Vagina (tissue), 2 donors: ENCODE measurements around the gene KRT71. TPM values are rescaled to one million over a fixed set of nuclear protein-coding genes. Genes with fewer than 3 reads are reported as not detected.

Experiments used
- DNase-seq, 2 donors: peaks; one replicate each; pipeline ENCODE4 v3.0.0-alpha.2; 2017; ENCODE audit errors: extremely low spot score in 2 of 2
- H3K27ac ChIP-seq: fragments of 200-600 bp; sonication (generic); one replicate; pipeline ENCODE4 v1.5.1; 2019
- H3K27me3 ChIP-seq: fragments of 200-600 bp; sonication (generic); one replicate; pipeline ENCODE4 v1.5.1; 2019
- H3K36me3 ChIP-seq, 2 donors: fragments of 200-600 bp; sonication (generic); one replicate each; pipeline ENCODE4 v1.5.1; 2017 to 2019
- H3K4me1 ChIP-seq: fragments of 200-600 bp; sonication (generic); one replicate; pipeline ENCODE4 v1.5.1; 2019
- H3K4me3 ChIP-seq, 2 donors: fragments of 200-600 bp; sonication (generic); 1 replicate in 1 of 2; 2 replicates in 1 of 2; pipeline ENCODE4 v1.5.1; 2016 to 2019
- H3K9me3 ChIP-seq: fragments of 200-600 bp; sonication (generic); one replicate; pipeline ENCODE4 v1.5.1; 2019
- CTCF ChIP-seq, 3 experiments: fragments of 450-650 bp in 2 of 3; fragments of 200-600 bp in 1 of 3; sonication (generic) in 1 of 3; IDR thresholded peaks; one replicate each; pipeline ENCODE4 v1.5.1; 2017 to 2019; ENCODE audit warnings: antibody characterized with exemption in 3 of 3, mild to moderate bottlenecking in 2 of 3, moderate library complexity in 2 of 3
- POLR2A ChIP-seq, 2 donors: fragments of 450-650 bp; IDR thresholded peaks; one replicate each; pipeline ENCODE4 v1.6.1; 2017; ENCODE audit warnings: antibody characterized with exemption in 2 of 2, mild to moderate bottlenecking in 2 of 2, moderate library complexity in 2 of 2
- POLR2AphosphoS5 ChIP-seq, 2 donors: sonication (generic); formaldehyde crosslinking; IDR thresholded peaks; one replicate each; pipeline ENCODE4 v1.9.0; 2017; ENCODE audit warnings: antibody characterized with exemption in 2 of 2, mild to moderate bottlenecking in 2 of 2, low read depth in 1 of 2; ENCODE audit not compliant: insufficient read depth in 1 of 2
- intact Hi-C: fragments of 100-400 bp; cut with DNase I; formaldehyde crosslinking; loops from one replicate; pipeline ENCODE4 v1.15.1; 2023
- total RNA-seq: library from RNA; depleted of rRNA; stranded (reverse); fragments of >200 nt; gene quantifications from one replicate; pipeline ENCODE4 v1.2.3, GENCODE V29; 2016

KRT71 gene
- total RNA-seq, 1 donor from 2014 or later = not detected

DNA sequence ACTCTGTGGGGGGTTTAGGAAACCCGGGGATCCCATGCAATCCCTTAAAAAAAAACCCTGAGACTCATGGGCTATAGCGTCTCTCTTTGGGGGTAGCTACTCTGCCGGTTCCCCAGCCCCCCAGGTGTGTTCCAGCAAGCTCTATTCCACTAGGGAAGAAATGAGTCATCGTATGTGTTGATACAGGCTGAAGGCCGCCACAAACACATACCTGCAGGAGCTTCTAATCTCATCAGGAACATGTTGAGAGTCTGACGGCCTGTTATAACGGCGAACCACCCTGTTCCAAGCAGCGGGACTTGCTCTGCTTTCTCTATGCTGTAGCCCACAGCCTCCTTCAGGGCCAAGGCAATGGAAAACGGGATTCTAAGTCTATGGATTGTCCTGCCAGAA lies 31.8 kb downstream of the KRT71 start:
- H3K27me3 ChIP-seq = no peaks in the 10 kb centered on the region
- H3K4me3 ChIP-seq = peak overlapping the region in 1 of 2 donors; percentile 10
- DNase-seq = peak in 1 of 2 donors; percentile 93
- no peaks in the 10 kb centered on the region for H3K9me3 ChIP-seq
- no peaks in the 10 kb centered on the region for H3K36me3 ChIP-seq
- TF ChIP-seq CTCF (IDR thresholded peaks at IDR 0.05) = no peak
- peak in 1 of 2 donors; percentile 32 for TF ChIP-seq POLR2AphosphoS5 (IDR thresholded peaks at IDR 0.05; ENCODE audit: insufficient read depth in 1 of 2, low read depth in 1 of 2)
- TF ChIP-seq POLR2A (IDR thresholded peaks at IDR 0.05) = no peak
- peaks cover 21% of the 10 kb centered on the region for H3K4me1 ChIP-seq
- peak overlapping the region; percentile 66 for H3K27ac ChIP-seq
- intact Hi-C loops = no loop called here

DNA sequence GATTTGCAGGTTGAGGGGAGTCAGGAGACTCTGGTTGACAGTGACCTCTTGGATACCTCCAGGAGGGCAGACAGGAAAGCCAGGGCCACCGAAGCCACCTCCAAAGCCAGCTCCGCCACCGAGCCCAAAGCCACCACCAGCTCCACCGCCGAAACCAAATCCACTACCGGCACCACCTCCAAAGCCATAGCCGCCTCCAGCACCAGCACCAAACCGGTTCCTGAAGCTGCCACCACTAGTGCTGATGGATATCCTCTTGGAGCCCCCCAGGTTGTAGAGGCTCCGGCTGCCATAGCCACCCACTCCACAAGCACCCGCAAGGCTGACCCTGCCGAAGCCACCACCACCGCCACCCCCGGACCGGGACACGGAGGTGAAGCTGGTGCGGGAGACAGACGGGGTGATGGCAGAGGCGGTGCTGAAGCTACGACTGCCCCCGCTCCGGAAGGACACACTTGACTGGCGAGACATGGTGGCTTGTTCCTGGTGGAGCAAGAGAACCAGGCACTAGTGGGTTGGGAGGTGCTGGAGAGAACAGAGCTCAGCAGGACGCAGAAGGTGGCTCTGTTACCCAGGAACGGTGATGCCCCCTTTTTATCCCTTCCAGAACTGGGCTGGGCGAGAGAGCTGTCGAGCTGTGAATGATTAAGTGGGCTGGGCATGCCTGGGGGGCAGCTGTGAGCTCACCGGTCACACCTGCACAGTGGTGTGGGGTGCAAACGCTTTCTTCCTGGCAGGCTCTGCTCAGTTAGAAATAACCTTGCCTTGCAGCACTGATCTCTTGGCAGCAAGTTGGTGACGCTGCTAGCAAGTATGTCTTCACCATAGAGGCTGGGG lies 32.9 kb downstream of the KRT71 start, which contains the start of gene KRT5:
Gene KRT5 (minus strand): TSS at position 569 of the 837 bp plus-strand sequence. CDS start 98 bp downstream, at position 471.
- H3K27ac ChIP-seq = peak within 1 kb of the TSS; percentile 66
- H3K4me1 ChIP-seq = peaks cover 17% of the 10 kb centered on the region
- H3K9me3 ChIP-seq = no peaks in the 10 kb centered on the region
- peak within 1 kb of the TSS in 1 of 2 donors; percentile 42 for H3K4me3 ChIP-seq
- intact Hi-C loops = no loop called here
- H3K36me3 ChIP-seq = no peaks in the 10 kb centered on the region
- peak; percentile 94 to 96 for DNase-seq
- H3K27me3 ChIP-seq = no peaks in the 10 kb centered on the region
- TF ChIP-seq POLR2AphosphoS5 (IDR thresholded peaks at IDR 0.05; ENCODE audit: insufficient read depth in 1 of 2, low read depth in 1 of 2) (peak in 1 of 2 donors; percentile 73), CTCF (IDR thresholded peaks at IDR 0.05) (no peak), POLR2A (IDR thresholded peaks at IDR 0.05) (peak in 1 of 2 donors; percentile 46)

DNA sequence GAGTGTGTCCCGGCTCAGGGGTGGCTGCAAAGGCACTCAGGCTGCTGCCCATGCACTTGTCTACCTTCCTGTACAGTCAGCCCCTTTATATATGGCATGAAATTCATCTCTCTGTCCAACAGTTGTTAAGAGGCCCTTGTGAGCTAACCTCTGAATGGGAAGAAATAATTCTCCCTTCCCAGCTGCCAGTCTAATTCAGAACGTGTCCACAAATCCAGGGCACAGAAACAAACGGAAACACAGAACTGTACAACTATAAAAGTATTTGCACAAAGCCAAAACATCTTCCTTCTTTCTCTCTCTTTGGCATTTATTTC lies 33.6 kb downstream of the KRT71 start:
- peak overlapping the region in 1 of 2 donors; percentile 42 for H3K4me3 ChIP-seq
- DNase-seq = no peak
- H3K9me3 ChIP-seq = no peaks in the 10 kb centered on the region
- intact Hi-C loops = no loop called here
- peaks cover 18% of the 10 kb centered on the region for H3K4me1 ChIP-seq
- no peaks in the 10 kb centered on the region for H3K36me3 ChIP-seq
- no peak for TF ChIP-seq CTCF (IDR thresholded peaks at IDR 0.05)
- H3K27me3 ChIP-seq = no peaks in the 10 kb centered on the region
- H3K27ac ChIP-seq = peak overlapping the region; percentile 61

DNA sequence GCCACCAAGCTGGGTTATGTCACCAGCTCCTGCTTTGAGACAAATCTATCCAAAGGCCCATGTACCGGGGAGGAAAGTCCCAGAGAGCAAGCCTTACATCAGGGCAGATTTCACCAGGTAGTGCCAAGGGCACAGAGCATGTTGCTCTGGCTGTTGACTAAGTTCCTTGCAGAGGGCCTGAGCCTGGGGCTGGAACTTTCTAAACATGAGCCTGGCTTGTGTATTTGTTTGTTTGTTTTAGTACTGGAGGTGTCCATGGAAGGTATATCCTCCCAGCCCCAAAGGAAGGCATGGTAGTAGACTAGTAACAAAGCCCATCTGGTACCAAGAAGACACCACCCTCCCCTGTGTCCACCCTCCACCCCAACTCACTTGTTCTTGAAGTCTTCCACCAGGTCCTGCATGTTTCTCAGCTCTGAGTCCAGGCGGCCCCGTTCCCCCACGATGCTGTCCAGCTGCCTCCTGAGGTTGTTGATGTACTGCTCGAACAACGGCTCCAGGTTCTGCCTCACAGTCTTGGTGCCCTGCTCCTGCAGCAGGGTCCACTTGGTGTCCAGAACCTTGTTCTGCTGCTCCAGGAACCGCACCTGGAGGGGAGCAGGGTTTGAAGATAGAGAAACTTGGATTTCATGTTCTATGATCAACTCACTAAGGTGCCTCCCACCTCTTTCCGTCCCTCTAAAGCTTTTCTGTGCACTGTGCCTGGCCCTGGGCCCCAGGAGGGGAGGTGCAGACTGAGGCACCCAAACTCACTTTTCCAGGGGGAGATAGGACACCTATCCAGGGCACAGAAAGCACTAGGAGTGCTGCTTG lies 34.2 kb downstream of the KRT71 start:
- intact Hi-C loops = no loop called here
- H3K4me1 ChIP-seq = peaks cover 12% of the 10 kb centered on the region

More for the DNA sequence above, 34.2 kb downstream of the KRT71 start:
- Histone ChIP-seq H3K4me3 (peak overlapping the region in 1 of 2 donors; percentile 42), H3K27me3 (no peaks in the 10 kb centered on the region), H3K27ac (peak overlapping the region; percentile 61), H3K36me3 (no peaks in the 10 kb centered on the region), H3K9me3 (no peaks in the 10 kb centered on the region)
- peak in 1 of 2 donors; percentile 82 for DNase-seq
- TF ChIP-seq POLR2A (IDR thresholded peaks at IDR 0.05) (no peak), CTCF (IDR thresholded peaks at IDR 0.05) (no peak), POLR2AphosphoS5 (IDR thresholded peaks at IDR 0.05; ENCODE audit: insufficient read depth in 1 of 2, low read depth in 1 of 2) (no peak)
